Nephron progenitor cell (in vitro differentiated cells): Measurements from ENCODE around the gene FAM209A.
"Not testable (repeated sequence)": the region's sequence is repeated elsewhere in the genome, so short reads cannot be mapped to it uniquely, and the experiment has no call there.

ENCODE experiments used
- DNase-seq: peaks from one replicate; pipeline ENCODE4 v3.0.0; 2021
- H3K27ac Mint-ChIP-seq: 2 replicates; pipeline ENCODE4 v1.8.0; 2021; ENCODE audit warnings: mild to moderate bottlenecking, moderate library complexity, mixed read lengths
- H3K27me3 Mint-ChIP-seq: 2 replicates; pipeline ENCODE4 v1.8.0; 2021; ENCODE audit warnings: mild to moderate bottlenecking, low read depth, mixed read lengths; ENCODE audit not compliant: poor library complexity
- H3K36me3 Mint-ChIP-seq: 2 replicates; pipeline ENCODE4 v1.8.0; 2021; ENCODE audit warnings: low read depth, mixed read lengths
- H3K4me1 Mint-ChIP-seq: 2 replicates; pipeline ENCODE4 v1.8.0; 2021; ENCODE audit warnings: mixed read lengths
- H3K4me3 Mint-ChIP-seq: 2 replicates; pipeline ENCODE4 v1.8.0; 2021; ENCODE audit warnings: mild to moderate bottlenecking, moderate library complexity, mixed read lengths
- H3K9me3 Mint-ChIP-seq: 2 replicates; pipeline ENCODE4 v1.8.0; 2021; ENCODE audit warnings: mild to moderate bottlenecking, moderate library complexity, mixed read lengths
- CTCF ChIP-seq: fragments of 200-600 bp; sonication (generic); IDR thresholded peaks from 2 replicates; pipeline ENCODE4 v1.5.0; 2021; ENCODE audit warnings: antibody characterized with exemption

FAM209A gene

GRCh38 chr20:56551571-56551970 lies 27.0 kb downstream of the FAM209A start:
- H3K4me1 Mint-ChIP-seq, result peaks cover 10% of the 10 kb centered on the region
- no peak overlapping the region for H3K4me3 Mint-ChIP-seq
- H3K36me3 Mint-ChIP-seq, result peaks cover 4% of the 10 kb centered on the region
- peaks cover 7% of the 10 kb centered on the region for H3K27me3 Mint-ChIP-seq
- no peak for TF ChIP-seq CTCF
- no peak overlapping the region for H3K27ac Mint-ChIP-seq
- no peak for DNase-seq
- peaks cover 20% of the 10 kb centered on the region for H3K9me3 Mint-ChIP-seq

- Mint-ChIP-seq H3K4me1 (peaks cover 10% of the 10 kb centered on the region), H3K4me3 (no peak overlapping the region), H3K27ac (no peak overlapping the region), H3K27me3 (peaks cover 4% of the 10 kb centered on the region), H3K9me3 (peaks cover 10% of the 10 kb centered on the region), H3K36me3 (no peaks in the 10 kb centered on the region)
- no peak for TF ChIP-seq CTCF
- DNase-seq, result no peak
Measured at GRCh38 chr20:56552911-56553629, 28.5 kb downstream of the FAM209A start.

- Mint-ChIP-seq H3K27me3 (peaks cover 4% of the 10 kb centered on the region), H3K4me1 (peaks cover 10% of the 10 kb centered on the region), H3K27ac (no peak overlapping the region), H3K4me3 (no peak overlapping the region), H3K36me3 (no peaks in the 10 kb centered on the region), H3K9me3 (no peaks in the 10 kb centered on the region)
- TF ChIP-seq CTCF, result no peak
- no peak for DNase-seq
Measured at GRCh38 chr20:56554869-56555268, 30.3 kb downstream of the FAM209A start.

- no peaks in the 10 kb centered on the region for H3K9me3 Mint-ChIP-seq
- TF ChIP-seq CTCF, result no peak
Measured at GRCh38 chr20:56558968-56559367, 34.4 kb downstream of the FAM209A start.

GRCh38 chr20:56564526-56564925 lies 40.0 kb downstream of the FAM209A start:
- not testable (repeated sequence) for H3K4me3 Mint-ChIP-seq, H3K4me1 Mint-ChIP-seq, DNase-seq, H3K9me3 Mint-ChIP-seq, H3K27me3 Mint-ChIP-seq, H3K36me3 Mint-ChIP-seq, H3K27ac Mint-ChIP-seq

More at GRCh38 chr20:56558968-56559367, 34.4 kb downstream of the FAM209A start:
- peaks cover 4% of the 10 kb centered on the region for H3K27me3 Mint-ChIP-seq
- no peaks in the 10 kb centered on the region for H3K36me3 Mint-ChIP-seq
- DNase-seq, result no peak
- H3K4me3 Mint-ChIP-seq, result no peak overlapping the region
- H3K4me1 Mint-ChIP-seq, result no peaks in the 10 kb centered on the region
- H3K27ac Mint-ChIP-seq, result no peak overlapping the region

- H3K27ac Mint-ChIP-seq, result no peak overlapping the region
- TF ChIP-seq CTCF, result no peak
- no peaks in the 10 kb centered on the region for H3K9me3 Mint-ChIP-seq
- no peaks in the 10 kb centered on the region for H3K36me3 Mint-ChIP-seq
- H3K27me3 Mint-ChIP-seq, result peaks cover 6% of the 10 kb centered on the region
- DNase-seq, result no peak
- H3K4me3 Mint-ChIP-seq, result no peak overlapping the region
- H3K4me1 Mint-ChIP-seq, result no peaks in the 10 kb centered on the region
Measured at GRCh38 chr20:56565511-56565910, 41.0 kb downstream of the FAM209A start.
